IPS-18a (cell line): ENCODE data around the gene DENND2A.
A peak's percentile ranks its signal among the peaks of the same experiment; 100 is the strongest.
"Not testable (repeated sequence)": the region's sequence is repeated elsewhere in the genome, so short reads cannot be mapped to it uniquely, and the experiment has no call there.

Source experiments
- H3K27ac ChIP-seq: one replicate; pipeline ENCODE4 v1.5.1; 2013; ENCODE audit warnings: low read length
- H3K27me3 ChIP-seq: one replicate; pipeline ENCODE4 v1.6.1; 2013; ENCODE audit warnings: mild to moderate bottlenecking, low read length; ENCODE audit not compliant: control insufficient read depth, insufficient read depth
- H3K36me3 ChIP-seq: one replicate; pipeline ENCODE4 v1.6.1; 2013; ENCODE audit warnings: low read depth, low read length; ENCODE audit not compliant: control insufficient read depth
- H3K4me1 ChIP-seq: one replicate; pipeline ENCODE4 v1.6.1; 2013; ENCODE audit warnings: low read depth, low read length; ENCODE audit not compliant: control insufficient read depth
- H3K4me3 ChIP-seq: one replicate; pipeline ENCODE4 v1.5.1; 2013; ENCODE audit warnings: low read length
- H3K9ac ChIP-seq: one replicate; pipeline ENCODE4 v1.6.1; 2013; ENCODE audit warnings: mild to moderate bottlenecking, low read length, moderate library complexity
- H3K9me3 ChIP-seq: one replicate; pipeline ENCODE4 v1.6.1; 2013; ENCODE audit warnings: low read depth, low read length; ENCODE audit not compliant: control insufficient read depth

Gene DENND2A

GRCh38 chr7:140566186-140566585 lies 74.4 kb downstream of the DENND2A start:
- not testable (repeated sequence) for H3K9me3 ChIP-seq, H3K27ac ChIP-seq, H3K27me3 ChIP-seq, H3K36me3 ChIP-seq, H3K4me3 ChIP-seq, H3K9ac ChIP-seq
- peaks cover 14% of the 10 kb centered on the region for H3K4me1 ChIP-seq

DNA sequence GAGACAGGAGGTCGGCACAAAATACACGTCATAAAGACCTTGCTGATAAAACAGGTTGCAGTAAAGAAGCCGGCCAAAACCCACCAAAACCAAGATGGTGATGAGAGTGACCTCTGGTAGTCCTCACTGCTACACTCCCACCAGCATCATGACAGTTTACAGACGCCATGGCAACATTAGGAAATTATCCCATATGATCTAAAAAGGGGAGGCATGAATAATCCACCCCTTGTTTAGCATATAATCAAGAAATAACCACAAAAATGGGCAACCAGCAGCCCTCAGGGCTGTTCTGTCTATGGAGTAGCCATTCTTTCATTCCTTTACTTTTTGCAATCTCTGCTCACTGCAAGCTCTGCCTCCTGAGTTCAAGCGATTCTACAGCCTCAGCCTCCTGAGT lies 74.9 kb downstream of the DENND2A start:
- not testable (repeated sequence) for H3K27me3 ChIP-seq, H3K4me3 ChIP-seq, H3K9ac ChIP-seq, H3K36me3 ChIP-seq, H3K9me3 ChIP-seq, H3K27ac ChIP-seq
- H3K4me1 ChIP-seq, result peaks cover 14% of the 10 kb centered on the region

GRCh38 chr7:140564643-140565042 lies 76.0 kb downstream of the DENND2A start:
- H3K4me3 ChIP-seq, result no peak overlapping the region
- H3K27ac ChIP-seq, result no peak overlapping the region
- H3K27me3 ChIP-seq, result no peaks in the 10 kb centered on the region
- peaks cover 14% of the 10 kb centered on the region for H3K4me1 ChIP-seq
- H3K9me3 ChIP-seq, result no peaks in the 10 kb centered on the region
- H3K36me3 ChIP-seq, result no peaks in the 10 kb centered on the region
- H3K9ac ChIP-seq, result no peak overlapping the region

DNA sequence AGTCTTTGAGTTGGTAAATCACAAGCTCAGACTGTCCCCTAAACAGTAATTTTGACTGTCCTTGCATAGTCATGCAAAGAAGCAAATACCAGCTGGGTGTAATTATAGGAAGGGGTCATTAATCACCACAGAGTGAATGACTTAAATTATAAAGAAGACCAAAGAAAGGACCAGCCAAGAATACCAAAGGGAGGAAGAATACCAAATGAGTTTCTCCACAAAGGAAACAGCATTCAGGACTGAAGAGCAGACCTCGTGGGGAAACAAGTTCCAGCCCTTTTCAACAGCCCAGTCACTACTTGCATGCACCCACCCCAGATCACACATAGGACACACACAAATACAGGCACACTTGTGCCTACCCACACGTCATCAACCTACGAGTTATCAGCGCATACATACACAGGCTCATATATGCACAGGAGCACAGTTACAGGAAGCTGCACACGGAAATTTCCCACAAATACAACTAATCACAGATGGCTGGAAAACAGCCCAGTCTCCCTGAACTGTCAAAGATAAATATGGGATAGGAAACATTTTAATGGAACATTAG lies 77.6 kb downstream of the DENND2A start:
- peaks cover 14% of the 10 kb centered on the region for H3K4me1 ChIP-seq
- peak overlapping the region; percentile 62 for H3K27ac ChIP-seq
- H3K36me3 ChIP-seq, result no peaks in the 10 kb centered on the region
- H3K4me3 ChIP-seq, result peak overlapping the region; percentile 24
- no peaks in the 10 kb centered on the region for H3K9me3 ChIP-seq
- no peak overlapping the region for H3K9ac ChIP-seq
- H3K27me3 ChIP-seq, result no peaks in the 10 kb centered on the region

DNA sequence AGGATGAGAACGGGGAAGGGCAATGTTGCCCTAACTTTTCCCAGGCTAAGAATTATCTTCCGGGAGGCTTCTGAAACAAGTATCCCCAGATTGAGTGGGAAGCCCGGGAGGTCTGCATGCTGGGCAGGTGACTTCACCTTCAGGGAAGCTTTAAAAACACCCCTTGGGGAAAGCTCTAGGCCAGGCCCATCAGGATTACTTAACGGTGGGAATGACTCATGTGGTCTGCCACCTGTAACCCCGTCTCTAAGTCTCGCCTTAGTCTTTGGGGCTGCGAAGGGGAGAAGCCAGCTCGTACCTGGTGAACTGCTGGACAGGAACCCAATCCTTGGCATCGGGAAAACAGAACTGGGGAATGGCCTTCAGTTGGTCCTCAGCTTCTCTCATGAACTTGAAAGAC lies 81.2 kb downstream of the DENND2A start:
- no peaks in the 10 kb centered on the region for H3K9me3 ChIP-seq
- H3K27me3 ChIP-seq, result no peaks in the 10 kb centered on the region
- H3K4me3 ChIP-seq, result no peak overlapping the region
- H3K4me1 ChIP-seq, result peaks cover 14% of the 10 kb centered on the region
- no peak overlapping the region for H3K9ac ChIP-seq
- H3K27ac ChIP-seq, result no peak overlapping the region
- H3K36me3 ChIP-seq, result no peaks in the 10 kb centered on the region

DNA sequence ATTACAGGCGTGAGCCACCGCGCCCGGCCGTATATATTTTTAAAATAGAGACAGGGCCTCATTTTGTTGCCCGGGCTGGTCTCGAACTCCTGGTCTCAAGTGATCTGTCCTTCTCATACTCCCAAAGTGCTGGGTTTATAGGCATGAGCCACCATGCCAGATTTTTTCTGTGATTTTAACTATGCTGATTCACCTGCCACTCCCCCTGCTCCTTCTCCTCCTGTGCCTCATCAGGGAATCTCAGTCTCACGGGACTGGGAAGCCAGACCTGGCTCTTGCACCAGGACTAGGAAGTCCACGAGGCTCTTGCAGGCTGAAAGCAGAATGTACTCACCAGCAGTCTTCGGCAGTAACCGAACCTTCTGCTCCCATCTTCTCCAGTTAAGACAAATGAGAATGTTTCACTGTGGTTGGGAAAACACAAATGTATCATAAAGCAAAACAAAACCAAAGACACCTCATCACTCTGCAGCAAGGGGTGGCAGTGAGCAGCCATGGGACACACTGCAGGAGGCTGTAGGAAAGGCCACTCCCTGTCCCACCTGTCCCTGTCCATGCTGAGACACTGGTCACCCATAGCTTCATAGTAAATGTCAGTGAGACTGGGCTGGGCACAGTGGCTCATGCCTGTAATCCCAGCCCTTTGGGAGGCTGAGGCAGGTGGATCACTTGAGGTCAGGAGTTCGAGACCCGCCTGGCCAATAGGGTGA lies 82.6 kb downstream of the DENND2A start:
- H3K36me3 ChIP-seq, result no peaks in the 10 kb centered on the region
- no peak overlapping the region for H3K9ac ChIP-seq
- peaks cover 5% of the 10 kb centered on the region for H3K4me1 ChIP-seq
- H3K9me3 ChIP-seq, result no peaks in the 10 kb centered on the region
- H3K27ac ChIP-seq, result no peak overlapping the region
- no peaks in the 10 kb centered on the region for H3K27me3 ChIP-seq
- no peak overlapping the region for H3K4me3 ChIP-seq

DNA sequence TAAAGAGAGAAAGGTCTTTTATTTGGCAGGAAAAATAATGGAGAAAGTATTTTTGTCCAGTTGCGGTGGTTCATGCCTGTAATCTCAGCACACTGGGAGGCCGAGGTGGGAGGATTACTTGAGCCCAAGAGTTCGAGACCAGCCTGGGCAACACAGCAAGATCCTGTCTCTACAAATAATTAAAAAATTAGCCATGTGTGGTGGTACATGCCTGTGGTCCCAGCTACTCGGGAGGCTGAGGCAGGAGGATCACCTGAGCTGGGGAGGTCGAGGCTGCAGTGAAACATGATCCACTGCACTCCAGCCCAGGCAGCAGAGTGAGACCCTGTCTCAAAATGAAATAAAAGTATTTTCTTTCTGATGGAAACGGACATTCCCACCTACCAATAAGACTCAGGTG lies 83.5 kb downstream of the DENND2A start:
- Histone ChIP-seq H3K4me1 (no peaks in the 10 kb centered on the region), H3K27me3 (no peaks in the 10 kb centered on the region), H3K9ac (no peak overlapping the region), H3K36me3 (no peaks in the 10 kb centered on the region), H3K27ac (no peak overlapping the region), H3K9me3 (no peaks in the 10 kb centered on the region), H3K4me3 (no peak overlapping the region)

GRCh38 chr7:140553236-140553635 lies 87.4 kb downstream of the DENND2A start:
- not testable (repeated sequence) for H3K9me3 ChIP-seq, H3K27ac ChIP-seq, H3K9ac ChIP-seq, H3K27me3 ChIP-seq, H3K4me1 ChIP-seq, H3K36me3 ChIP-seq, H3K4me3 ChIP-seq

GRCh38 chr7:140552240-140552679 lies 88.4 kb downstream of the DENND2A start:
- no peak overlapping the region for H3K9ac ChIP-seq
- no peaks in the 10 kb centered on the region for H3K27me3 ChIP-seq
- H3K4me3 ChIP-seq, result no peak overlapping the region
- H3K36me3 ChIP-seq, result no peaks in the 10 kb centered on the region
- no peaks in the 10 kb centered on the region for H3K4me1 ChIP-seq
- H3K9me3 ChIP-seq, result no peaks in the 10 kb centered on the region
- no peak overlapping the region for H3K27ac ChIP-seq

DNA sequence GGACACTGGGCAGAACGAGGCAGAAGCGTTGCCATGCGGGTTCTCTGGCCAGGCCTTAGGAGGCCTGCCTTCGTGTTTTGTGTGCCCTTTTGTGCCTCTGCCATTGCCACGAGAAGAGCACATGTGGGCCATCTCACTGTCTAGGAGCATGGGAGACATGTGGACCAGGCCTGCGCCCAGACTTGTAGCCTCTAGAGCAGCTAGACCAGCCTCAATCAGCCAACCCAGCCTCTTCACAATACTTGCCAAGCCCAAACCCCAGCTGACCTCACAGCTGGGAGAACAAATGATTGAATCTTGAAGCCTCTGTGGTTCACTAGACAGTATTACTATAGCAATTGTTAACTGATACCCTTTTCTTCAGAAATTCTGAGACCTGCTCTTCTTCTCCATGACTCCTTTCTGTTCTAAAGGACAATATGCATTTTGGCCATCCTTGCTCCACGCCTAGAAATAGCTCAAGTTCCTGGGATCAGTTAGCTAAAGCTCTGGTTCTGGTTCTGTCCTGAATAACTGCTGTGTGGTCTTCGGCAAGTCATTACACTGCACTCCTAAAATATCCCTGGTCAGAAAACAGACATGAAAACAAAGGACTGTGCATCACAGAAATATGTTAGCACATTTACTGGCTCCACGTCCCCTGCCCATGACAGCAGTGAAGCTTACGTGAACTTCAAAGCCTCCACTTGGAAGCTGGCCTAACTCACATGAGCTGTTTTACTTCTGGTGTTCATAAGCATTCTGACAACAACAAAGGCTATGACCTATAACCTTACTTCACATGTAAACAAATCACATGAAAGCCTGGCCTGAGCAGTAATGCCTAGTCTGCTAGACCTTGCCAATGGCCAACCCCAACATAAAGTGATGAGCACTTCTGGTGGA lies 89.0 kb downstream of the DENND2A start:
- no peak overlapping the region for H3K9ac ChIP-seq
- H3K4me3 ChIP-seq, result no peak overlapping the region
- H3K9me3 ChIP-seq, result no peaks in the 10 kb centered on the region
- H3K27me3 ChIP-seq, result no peaks in the 10 kb centered on the region
- H3K4me1 ChIP-seq, result no peaks in the 10 kb centered on the region
- H3K27ac ChIP-seq, result no peak overlapping the region
- H3K36me3 ChIP-seq, result no peaks in the 10 kb centered on the region

- Histone ChIP-seq H3K4me3 (no peak overlapping the region), H3K9me3 (no peaks in the 10 kb centered on the region), H3K36me3 (no peaks in the 10 kb centered on the region), H3K4me1 (peaks cover 11% of the 10 kb centered on the region), H3K27ac (no peak overlapping the region), H3K27me3 (no peaks in the 10 kb centered on the region), H3K9ac (no peak overlapping the region)
Observed at GRCh38 chr7:140546947-140547346, 93.7 kb downstream of the DENND2A start.
